HG03196 (cell line): ENCODE data around the gene ZRSR2.
"Not testable (repeated sequence)": the region's sequence is repeated elsewhere in the genome, so short reads cannot be mapped to it uniquely, and the experiment has no call there.

Experiments used
- ATAC-seq: cut with Tn5 transposase; IDR thresholded peaks from one replicate; pipeline ENCODE4 v1.9.1; 2021; ENCODE audit not compliant: unreplicated experiment

The ZRSR2 gene

GRCh38 chrX:15789979-15790768 lies at the start of gene ZRSR2:
TSS of gene ZRSR2 (plus strand) at chrX:15790484. CDS start at chrX:15790496, 12 bp downstream.
- peak; percentile 94 for ATAC-seq

GRCh38 chrX:15744181-15744867 lies 46.0 kb upstream of the ZRSR2 start:
- no peak for ATAC-seq

GRCh38 chrX:15745179-15745578 lies 45.1 kb upstream of the ZRSR2 start:
- ATAC-seq, result no peak

GRCh38 chrX:15746651-15747050 lies 43.6 kb upstream of the ZRSR2 start:
- not testable (repeated sequence) for ATAC-seq

GRCh38 chrX:15747626-15748173 lies 42.6 kb upstream of the ZRSR2 start:
- ATAC-seq, result no peak

GRCh38 chrX:15748841-15749240 lies 41.4 kb upstream of the ZRSR2 start:
- no peak for ATAC-seq

GRCh38 chrX:15749642-15750610 lies 40.4 kb upstream of the ZRSR2 start:
- peak; percentile 84 for ATAC-seq

- no peak for ATAC-seq
Measured at GRCh38 chrX:15750611-15751154, 39.6 kb upstream of the ZRSR2 start.

GRCh38 chrX:15751155-15751819 lies 39.0 kb upstream of the ZRSR2 start:
- no peak for ATAC-seq

- ATAC-seq, result no peak
Measured at GRCh38 chrX:15755091-15755490, 35.2 kb upstream of the ZRSR2 start.

GRCh38 chrX:15758140-15758539 lies 32.1 kb upstream of the ZRSR2 start:
- ATAC-seq, result no peak

- ATAC-seq, result not testable (repeated sequence)
Measured at GRCh38 chrX:15759886-15760285, 30.4 kb upstream of the ZRSR2 start.

GRCh38 chrX:15761564-15762191 lies 28.6 kb upstream of the ZRSR2 start:
- no peak for ATAC-seq

- no peak for ATAC-seq
Measured at GRCh38 chrX:15769300-15769954, 20.9 kb upstream of the ZRSR2 start.

GRCh38 chrX:15781961-15782699 lies 8.2 kb upstream of the ZRSR2 start:
- ATAC-seq, result peak; percentile 79

GRCh38 chrX:15785176-15785750 lies 5.0 kb upstream of the ZRSR2 start:
- no peak for ATAC-seq

- no peak for ATAC-seq
Measured at GRCh38 chrX:15786915-15787314, 3.4 kb upstream of the ZRSR2 start.

GRCh38 chrX:15790769-15791290 lies 546 bp downstream of the ZRSR2 start:
- peak; percentile 19 for ATAC-seq
